ENCODE results near the gene CHSY1.

Gene CHSY1

GRCh38 chr15:101194546-101195125, 57.2 kb downstream of the CHSY1 start:
- peak overlapping the region in 5 of 21 experiments; percentile 40 to 84 (median 67) for H3K27ac ChIP-seq

GRCh38 chr15:101193806-101194545, 57.9 kb downstream of the CHSY1 start:
- peak overlapping the region in 16 of 21 experiments; percentile 12 to 84 (median 62) for H3K27ac ChIP-seq

More at GRCh38 chr15:101194546-101195125, 57.2 kb downstream of the CHSY1 start:
- no peak overlapping the region for H3K4me3 ChIP-seq

DNA sequence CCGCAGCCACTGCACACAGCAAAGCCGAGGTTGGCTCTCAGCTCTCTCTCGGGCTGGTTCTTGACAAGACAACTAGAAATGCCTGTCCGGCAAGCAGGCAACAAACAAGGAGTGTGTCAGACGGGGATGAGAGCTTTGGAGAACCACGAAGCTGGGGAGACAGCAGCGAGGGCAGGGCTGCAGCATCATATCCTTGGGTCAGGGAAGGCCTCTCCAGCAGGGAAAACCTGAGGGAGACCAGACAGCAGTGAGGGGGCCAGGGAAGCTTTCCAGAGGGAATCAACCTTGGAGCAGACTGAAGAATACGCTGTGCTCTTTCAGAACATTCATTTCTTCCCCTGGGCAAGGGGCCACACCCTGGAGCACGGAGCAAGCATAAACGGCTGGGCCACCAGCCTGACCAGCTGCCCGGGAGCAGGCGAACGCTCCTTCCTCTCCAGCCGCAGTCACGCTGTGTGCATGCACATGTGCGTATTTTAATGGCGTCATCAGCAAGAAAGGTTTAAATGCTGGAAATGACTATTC, 58.7 kb downstream of the CHSY1 start:
- Histone ChIP-seq H3K4me3 (no peak overlapping the region), H3K27ac (peak overlapping the region in 19 of 21 experiments; percentile 4 to 84 (median 56))

More at GRCh38 chr15:101193806-101194545, 57.9 kb downstream of the CHSY1 start:
- no peak overlapping the region for H3K4me3 ChIP-seq

GRCh38 chr15:101192081-101192480, 59.8 kb downstream of the CHSY1 start:
- no peak overlapping the region for H3K4me3 ChIP-seq
- H3K27ac ChIP-seq: peak overlapping the region in 17 of 21 experiments; percentile 6 to 84 (median 59)

GRCh38 chr15:101191242-101191641, 60.6 kb downstream of the CHSY1 start:
- H3K27ac ChIP-seq: peak overlapping the region in 7 of 21 experiments; percentile 4 to 84 (median 46)
- H3K4me3 ChIP-seq: no peak overlapping the region

DNA sequence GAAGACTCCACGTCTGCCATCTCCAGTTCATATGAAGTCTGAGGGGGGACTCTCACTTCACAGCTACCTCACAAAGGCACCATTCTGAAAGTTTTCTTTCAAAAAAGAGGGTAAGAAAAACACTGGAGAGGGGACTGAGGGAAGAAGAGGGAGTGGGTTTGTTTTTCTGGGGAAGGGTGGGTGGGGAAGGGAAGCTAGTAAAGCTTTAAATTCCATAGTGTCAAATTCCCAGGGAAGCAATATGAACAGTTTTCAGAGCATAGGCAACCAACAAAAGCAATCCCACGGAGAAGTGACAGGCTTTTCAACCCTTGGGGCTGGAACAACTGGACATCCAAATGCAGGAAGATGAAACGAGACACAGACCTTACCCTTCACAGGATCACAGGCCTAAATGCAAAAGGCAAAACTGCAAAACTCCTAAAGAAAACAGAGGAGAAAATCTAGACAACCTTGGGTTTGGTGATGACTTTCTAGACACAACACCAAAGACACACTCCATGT, 61.7 kb downstream of the CHSY1 start:
- peak overlapping the region in 14 of 21 experiments; percentile 6 to 89 (median 78) for H3K27ac ChIP-seq
- no peak overlapping the region for H3K4me3 ChIP-seq

DNA sequence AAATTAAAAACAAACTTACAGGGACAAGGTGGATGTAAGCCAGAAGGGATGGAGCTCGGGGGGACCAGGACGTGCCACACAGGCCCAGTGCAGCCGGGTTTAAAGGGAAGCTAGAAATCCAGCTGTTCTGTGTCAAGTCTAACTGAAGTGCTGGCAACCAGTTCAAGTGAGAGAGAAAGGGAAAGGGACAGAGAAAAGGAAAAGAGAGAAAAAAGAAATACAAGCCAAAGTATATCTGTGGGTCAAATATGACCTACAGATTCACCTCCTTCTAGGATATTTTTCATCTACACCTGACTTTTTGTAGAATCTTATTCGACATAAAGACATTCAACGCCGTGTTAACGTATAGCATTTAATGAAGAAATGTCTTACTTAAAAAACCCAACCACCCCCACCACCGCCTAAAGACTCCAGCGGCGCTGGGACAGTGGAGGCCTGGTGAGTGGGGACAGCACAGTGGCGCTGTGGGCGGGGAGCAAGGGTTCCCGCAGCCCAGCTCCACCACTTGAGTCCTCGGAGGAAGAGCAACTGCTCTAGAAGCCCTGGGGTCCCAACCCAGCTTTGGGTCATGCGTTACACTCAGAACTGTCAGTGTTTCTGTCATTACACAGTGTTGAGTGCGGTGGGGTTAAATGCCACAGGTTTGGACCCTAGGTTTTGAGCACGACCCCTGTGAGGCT, 62.3 kb downstream of the CHSY1 start:
- Histone ChIP-seq H3K4me3 (peak overlapping the region in 2 of 7 experiments; percentile 14 to 19), H3K27ac (peak overlapping the region in 19 of 21 experiments; percentile 9 to 89 (median 73))

GRCh38 chr15:101188637-101189408, 63.0 kb downstream of the CHSY1 start:
- Histone ChIP-seq H3K27ac (peak overlapping the region in 19 of 21 experiments; percentile 33 to 89 (median 73)), H3K4me3 (peak overlapping the region in 4 of 7 experiments; percentile 5 to 19 (median 14))

DNA sequence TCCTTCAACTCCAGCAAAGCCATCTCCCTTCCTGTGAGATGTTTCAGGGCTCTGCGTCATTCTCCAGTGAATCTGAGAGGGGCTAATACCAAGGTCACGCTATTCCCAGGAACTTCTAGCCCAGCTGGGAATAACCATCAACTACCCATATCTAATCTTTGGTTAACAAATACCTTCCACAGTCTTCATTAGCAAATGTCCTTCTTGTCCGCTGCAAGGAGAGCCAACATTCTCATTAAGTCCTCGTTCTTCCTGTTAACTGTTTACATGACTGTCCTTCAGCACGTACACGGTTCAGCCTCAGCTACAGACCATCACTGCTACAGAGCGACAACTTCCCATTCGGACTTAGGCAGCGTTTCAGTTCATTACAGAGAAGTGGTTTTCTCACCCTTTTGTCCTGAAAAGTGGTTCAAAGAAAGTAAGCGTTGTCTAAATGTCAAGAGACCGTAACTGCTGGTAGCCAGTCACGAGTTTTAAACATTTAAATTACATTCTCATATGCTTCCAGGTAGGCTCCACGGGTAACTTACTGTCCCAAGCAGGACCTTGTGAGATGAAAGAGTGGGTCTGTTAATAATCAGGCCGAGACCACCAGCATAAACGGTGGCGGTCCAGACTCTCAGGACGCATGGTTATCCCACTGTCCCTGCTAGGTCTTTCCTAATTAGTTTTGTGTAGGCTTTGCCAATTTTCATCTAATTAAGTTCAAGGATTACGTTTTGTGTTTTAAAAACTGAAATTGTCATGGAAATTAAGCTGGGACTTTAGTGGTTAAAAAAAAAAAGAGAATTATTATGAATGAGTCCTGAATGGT, 63.8 kb downstream of the CHSY1 start:
- Histone ChIP-seq H3K4me3 (no peak overlapping the region), H3K27ac (peak overlapping the region in 20 of 21 experiments; percentile 1 to 89 (median 70))

DNA sequence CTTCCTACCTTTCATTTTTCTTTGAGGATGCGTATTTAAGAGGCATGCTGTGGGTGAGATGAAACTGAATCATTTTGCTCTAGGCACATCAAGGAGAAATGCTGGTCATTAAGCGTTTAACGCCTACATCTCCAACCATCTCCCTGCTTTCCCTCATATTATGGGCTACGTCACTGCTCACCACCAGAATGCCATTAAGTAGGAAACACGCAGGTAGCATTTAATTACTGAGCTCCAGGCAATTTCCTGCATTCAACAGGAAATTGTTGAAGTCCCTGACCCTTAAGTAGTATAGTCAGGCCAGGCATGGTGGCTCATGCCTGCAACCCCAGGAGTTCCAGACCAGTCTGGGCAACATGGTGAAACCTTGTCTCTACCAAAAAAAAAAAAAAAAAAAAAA, 66.1 kb downstream of the CHSY1 start:
- H3K27ac ChIP-seq: peak overlapping the region in 3 of 21 experiments; percentile 51 to 84 (median 57)
- no peak overlapping the region for H3K4me3 ChIP-seq

DNA sequence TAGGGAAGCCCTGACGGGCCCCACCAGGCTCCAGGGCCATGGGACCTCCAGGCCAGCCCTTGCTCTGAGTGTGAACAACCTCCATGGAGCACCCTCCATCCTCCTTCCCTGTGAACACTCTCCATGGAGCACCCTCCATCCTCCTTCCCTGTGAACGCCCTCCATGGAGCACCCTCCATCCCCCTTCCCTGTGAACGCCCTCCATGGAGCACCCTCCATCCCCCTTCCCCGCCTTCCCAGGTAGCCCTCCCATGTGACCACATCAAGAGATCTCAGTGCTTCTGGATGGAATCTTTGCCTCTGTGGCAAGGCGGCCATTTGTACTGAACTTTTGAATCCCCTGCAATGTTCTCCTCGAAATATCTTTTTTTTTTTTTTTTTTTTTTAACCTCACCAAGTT, 66.5 kb downstream of the CHSY1 start:
- Histone ChIP-seq H3K4me3 (no peak overlapping the region), H3K27ac (peak overlapping the region in 6 of 21 experiments; percentile 8 to 84 (median 61))

- H3K27ac ChIP-seq: peak overlapping the region in 7 of 21 experiments; percentile 8 to 84 (median 57)
Observed at GRCh38 chr15:101184830-101185229, 67.0 kb downstream of the CHSY1 start.

DNA sequence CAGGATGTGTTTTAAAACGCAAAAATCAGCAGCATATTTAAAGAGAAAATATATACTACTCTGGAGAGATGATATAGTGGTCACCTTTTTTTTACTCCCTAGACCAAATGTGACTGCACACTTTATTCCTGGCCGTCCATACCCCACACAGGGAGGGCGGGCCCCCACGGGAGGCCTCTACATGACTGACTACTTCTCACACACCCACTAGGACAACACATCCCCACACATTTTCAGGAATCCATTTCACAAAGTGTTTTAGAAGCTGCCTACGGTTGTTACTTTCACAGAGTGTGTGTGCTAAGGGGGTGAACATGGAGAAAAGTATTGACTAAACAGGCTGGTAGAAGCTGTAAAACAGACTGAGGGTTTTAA, 67.9 kb downstream of the CHSY1 start:
- Histone ChIP-seq H3K4me3 (no peak overlapping the region), H3K27ac (peak overlapping the region in 11 of 21 experiments; percentile 18 to 70 (median 51))

More at GRCh38 chr15:101184830-101185229, 67.0 kb downstream of the CHSY1 start:
- H3K4me3 ChIP-seq: no peak overlapping the region

DNA sequence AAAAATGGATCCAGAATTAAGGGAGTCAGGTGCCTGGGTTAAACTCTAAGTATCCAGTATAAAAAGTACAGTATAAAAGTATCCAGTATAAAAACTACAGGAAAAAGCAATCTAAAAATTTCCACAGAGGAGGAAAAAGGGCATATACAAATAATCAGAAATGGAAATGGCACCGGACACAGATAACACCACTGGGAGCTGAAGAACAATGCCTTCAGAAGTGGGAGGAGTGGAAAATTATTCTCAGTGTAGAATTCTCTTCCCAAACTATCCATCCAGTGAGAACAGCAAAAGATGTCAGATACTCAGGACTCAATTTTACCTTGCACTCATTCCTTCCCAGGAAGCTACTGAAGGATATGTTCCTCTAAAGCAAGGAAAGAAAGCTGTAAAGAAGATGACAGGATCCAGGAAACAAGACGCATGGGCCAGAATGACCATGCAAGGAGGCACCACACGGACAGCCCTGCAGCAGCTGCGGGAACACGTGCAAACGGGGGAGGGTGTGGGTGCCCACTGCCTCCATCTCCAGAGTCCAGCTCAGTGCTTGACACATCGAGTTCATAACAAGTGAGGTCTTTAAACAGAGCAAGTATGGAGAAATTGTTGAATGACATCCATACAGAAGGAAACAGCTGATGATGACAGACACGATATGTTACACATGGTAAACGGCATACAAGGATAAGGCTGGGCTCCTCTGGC, 68.5 kb downstream of the CHSY1 start:
- Histone ChIP-seq H3K4me3 (no peak overlapping the region), H3K27ac (peak overlapping the region in 11 of 21 experiments; percentile 18 to 70 (median 53))

DNA sequence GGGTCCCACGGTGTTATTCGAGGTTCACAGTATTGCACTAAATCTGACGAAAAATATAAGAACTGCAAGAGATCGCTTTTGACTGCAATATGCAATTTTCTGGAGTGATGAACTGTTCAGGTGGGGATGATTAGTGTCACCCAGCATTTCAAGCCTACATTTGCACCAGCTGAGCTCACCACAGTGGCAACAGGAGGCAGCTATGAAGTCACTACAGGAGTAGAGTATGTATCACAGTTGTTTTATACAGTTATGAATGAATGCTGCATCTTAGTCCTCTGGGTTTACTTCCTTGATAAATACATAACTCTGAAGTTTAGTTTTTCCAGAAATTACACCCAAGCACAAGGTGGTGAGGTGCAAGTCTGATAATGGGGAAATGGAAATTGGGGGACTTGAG, 69.6 kb downstream of the CHSY1 start:
- H3K4me3 ChIP-seq: no peak overlapping the region
- peak overlapping the region in 5 of 21 experiments; percentile 20 to 57 (median 41) for H3K27ac ChIP-seq

GRCh38 chr15:101181349-101181748, 70.5 kb downstream of the CHSY1 start:
- H3K4me3 ChIP-seq: no peak overlapping the region
- peak overlapping the region in 1 of 21 experiments; percentile 10 for H3K27ac ChIP-seq

GRCh38 chr15:101180620-101181307, 71.1 kb downstream of the CHSY1 start:
- Histone ChIP-seq H3K27ac (peak overlapping the region in 7 of 21 experiments; percentile 10 to 61 (median 23)), H3K4me3 (no peak overlapping the region)
